H1 (cell line): ENCODE data around the gene MYO16. TPM values are rescaled to one million over a fixed set of nuclear protein-coding genes. Genes with fewer than 3 reads are reported as not detected.
A peak's percentile ranks its signal among the peaks of the same experiment; 100 is the strongest.

Source experiments
- CTCF ChIA-PET: fragments of 300-600 bp; sonication (Branson Sonifier 250); formaldehyde crosslinking; loops from one replicate; lab custom pipeline; 2021; ENCODE audit not compliant: partially characterized antibody; lab: Charles Lee
- POLR2A ChIA-PET: fragments of 300-600 bp; sonication (Branson Sonifier 250); formaldehyde crosslinking; loops from one replicate; lab custom pipeline; 2021; ENCODE audit warnings: inconsistent platforms; ENCODE audit not compliant: partially characterized antibody; lab: Charles Lee
- DNase-seq, 2 experiments: peaks; one replicate each; pipeline versions ENCODE4 v3.0.0 to v3.0.0-alpha.2; 2010 to 2022; ENCODE audit warnings: low spot score in 2 of 2, low read depth in 1 of 2, mixed read lengths in 1 of 2
- FAIRE-seq: peaks from 2 replicates; lab custom pipeline; 2011; peaks lifted over from hg19 to GRCh38; lab: Jason Lieb, UNC
- H2AFZ ChIP-seq: 2 replicates; pipeline ENCODE4 v1.8.1; 2012; ENCODE audit warnings: low read length, inconsistent platforms
- H2AK5ac ChIP-seq: 2 replicates; pipeline ENCODE4 v1.6.1; 2013; ENCODE audit warnings: low read depth, low read length
- H2BK120ac ChIP-seq: replicated peaks from 2 replicates; pipeline ENCODE3; 2013; ENCODE audit warnings: low read depth, low read length, inconsistent platforms
- H2BK12ac ChIP-seq: 2 replicates; pipeline ENCODE4 v1.6.1; 2013; ENCODE audit warnings: low read depth, low read length
- H2BK15ac ChIP-seq: 2 replicates; pipeline ENCODE4 v1.6.1; 2013; ENCODE audit warnings: low read length
- H2BK20ac ChIP-seq: 2 replicates; pipeline ENCODE4 v1.6.1; 2013; ENCODE audit warnings: low read length
- H2BK5ac ChIP-seq: 2 replicates; pipeline ENCODE4 v1.6.1; 2013; ENCODE audit warnings: low read depth, low read length
- H3K14ac ChIP-seq: 2 replicates; pipeline ENCODE4 v1.6.1; 2013; ENCODE audit warnings: inconsistent platforms; ENCODE audit not compliant: insufficient read length
- H3K18ac ChIP-seq: 2 replicates; pipeline ENCODE4 v1.6.1; 2013; ENCODE audit warnings: low read length; ENCODE audit errors: extremely low read depth
- H3K23ac ChIP-seq: 2 replicates; pipeline ENCODE4 v1.6.1; 2013; ENCODE audit warnings: inconsistent platforms; ENCODE audit not compliant: insufficient read length
- H3K23me2 ChIP-seq: 2 replicates; pipeline ENCODE4 v1.6.1; 2013; ENCODE audit warnings: low read depth, low read length
- H3K27ac ChIP-seq: 2 replicates; pipeline ENCODE4 v1.6.1; 2011; ENCODE audit warnings: low read depth, low read length, inconsistent platforms
- H3K27me3 ChIP-seq, 4 experiments: replicated peaks in 1 of 4; 1 replicate in 1 of 4; 2 replicates in 3 of 4; pipeline versions ENCODE4 v1.6.1 to v1.8.1; 2011 to 2013; ENCODE audit warnings: low read length in 3 of 4, mild to moderate bottlenecking in 3 of 4, inconsistent platforms in 2 of 4, mixed read lengths in 2 of 4, moderate library complexity in 1 of 4; ENCODE audit not compliant: control insufficient read depth in 3 of 4, insufficient read depth in 3 of 4; ENCODE audit errors: extremely low read depth in 1 of 4
- H3K36me3 ChIP-seq, 4 experiments: 2 replicates each; pipeline versions ENCODE4 v1.6.1 to v1.8.1; 2011 to 2013; ENCODE audit warnings: mild to moderate bottlenecking in 4 of 4, low read length in 3 of 4, moderate library complexity in 2 of 4, control low read depth in 1 of 4, inconsistent platforms in 1 of 4; ENCODE audit not compliant: insufficient read depth in 4 of 4, control insufficient read depth in 2 of 4
- H3K4ac ChIP-seq: replicated peaks from 2 replicates; pipeline ENCODE3; 2013; ENCODE audit warnings: low read length, low read depth, mixed read lengths, inconsistent platforms; ENCODE audit not compliant: insufficient read length
- H3K4me1 ChIP-seq, 4 experiments: replicated peaks in 1 of 4; 1 replicate in 1 of 4; 2 replicates in 3 of 4; pipeline versions ENCODE4 v1.6.1 to v1.8.1; 2011 to 2013; ENCODE audit warnings: low read length in 3 of 4, inconsistent platforms in 2 of 4, mixed read lengths in 1 of 4; ENCODE audit not compliant: insufficient read depth in 4 of 4, control insufficient read depth in 3 of 4
- H3K4me2 ChIP-seq, 2 experiments: 2 replicates each; pipeline versions ENCODE4 v1.6.1 to v1.8.1; 2011 to 2013; ENCODE audit warnings: low read depth in 2 of 2, low read length in 2 of 2, control low read depth in 1 of 2, inconsistent platforms in 1 of 2, mild to moderate bottlenecking in 1 of 2; ENCODE audit not compliant: insufficient read depth in 1 of 2
- H3K4me3 ChIP-seq, 4 experiments: fragments of 200-600, 300-600 bp in 1 of 4; sonication (generic), shearing (Covaris generic), sonication (Bioruptor Twin) in 1 of 4; 2 replicates each; pipeline versions ENCODE4 v1.5.1 to v1.8.1; 2011 to 2016; ENCODE audit warnings: low read length in 4 of 4, low read depth in 3 of 4, control low read depth in 2 of 4, inconsistent platforms in 2 of 4, mild to moderate bottlenecking in 2 of 4, mixed read lengths in 1 of 4, moderate library complexity in 1 of 4; ENCODE audit not compliant: insufficient read depth in 2 of 4; ENCODE audit errors: extremely low read depth in 1 of 4
- H3K56ac ChIP-seq: replicated peaks from 2 replicates; pipeline ENCODE3; 2013; ENCODE audit warnings: low read depth, mild to moderate bottlenecking, mixed read lengths, low read length, inconsistent platforms; ENCODE audit not compliant: insufficient read length
- H3K79me1 ChIP-seq: 2 replicates; pipeline ENCODE4 v1.6.1; 2013; ENCODE audit warnings: low read depth, low read length, control low read depth
- H3K79me2 ChIP-seq, 2 experiments: 2 replicates each; pipeline versions ENCODE4 v1.6.1 to v1.8.1; 2012 to 2013; ENCODE audit warnings: low read length in 2 of 2, mild to moderate bottlenecking in 2 of 2, inconsistent platforms in 1 of 2; ENCODE audit not compliant: insufficient read depth in 2 of 2, control insufficient read depth in 1 of 2
- H3K9ac ChIP-seq, 4 experiments: replicated peaks in 1 of 4; 1 replicate in 1 of 4; 2 replicates in 3 of 4; pipeline versions ENCODE4 v1.6.1 to v1.8.1; 2011 to 2013; ENCODE audit warnings: low read depth in 3 of 4, low read length in 3 of 4, control low read depth in 2 of 4, mild to moderate bottlenecking in 2 of 4, moderate library complexity in 2 of 4, inconsistent platforms in 1 of 4; ENCODE audit errors: extremely low read depth in 1 of 4
- H3K9me3 ChIP-seq, 2 experiments: 2 replicates each; pipeline versions ENCODE4 v1.6.1 to v1.8.1; 2012 to 2013; ENCODE audit warnings: mild to moderate bottlenecking in 2 of 2, moderate library complexity in 2 of 2, control low read depth in 1 of 2, inconsistent platforms in 1 of 2, low read depth in 1 of 2, low read length in 1 of 2, mixed read lengths in 1 of 2; ENCODE audit not compliant: insufficient read depth in 2 of 2
- H4K20me1 ChIP-seq, 2 experiments: replicated peaks in 1 of 2; 2 replicates each; pipeline versions ENCODE3 to v1.8.1; 2011 to 2013; ENCODE audit warnings: inconsistent platforms in 2 of 2, low read length in 2 of 2, mild to moderate bottlenecking in 1 of 2; ENCODE audit not compliant: insufficient read depth in 2 of 2, control insufficient read depth in 1 of 2
- H4K5ac ChIP-seq: 2 replicates; pipeline ENCODE4 v1.6.1; 2013; ENCODE audit warnings: low read length, low read depth, mixed read lengths, inconsistent platforms; ENCODE audit not compliant: insufficient read length
- H4K8ac ChIP-seq: 2 replicates; pipeline ENCODE4 v1.8.0; 2013; ENCODE audit warnings: mild to moderate bottlenecking, moderate library complexity, low read length, inconsistent platforms; ENCODE audit not compliant: insufficient read depth; ENCODE audit errors: extremely low read depth
- H4K91ac ChIP-seq: replicated peaks from 2 replicates; pipeline ENCODE3; 2013; ENCODE audit warnings: low read length, mixed read lengths, inconsistent platforms; ENCODE audit not compliant: insufficient read length
- CTCF ChIP-seq, 3 experiments: IDR thresholded peaks; 1 replicate in 2 of 3; 2 replicates in 1 of 3; pipeline versions ENCODE4 v1.5.1 to v1.6.1; 2011; ENCODE audit warnings: low read length in 3 of 3, mild to moderate bottlenecking in 3 of 3, inconsistent platforms in 2 of 3, low read depth in 1 of 3, moderate library complexity in 1 of 3; ENCODE audit not compliant: insufficient read depth in 1 of 3; ENCODE audit errors: control extremely low read depth in 1 of 3
- E2F6 ChIP-seq: IDR thresholded peaks from 2 replicates; pipeline ENCODE4 v1.6.1; 2012; ENCODE audit warnings: inconsistent platforms
- KDM4A ChIP-seq: IDR thresholded peaks from one replicate; pipeline ENCODE4 v1.7.1; 2012; ENCODE audit warnings: low read depth, mild to moderate bottlenecking, moderate library complexity, low read length, inconsistent platforms; ENCODE audit not compliant: severe bottlenecking
- polyA plus RNA-seq, 7 experiments: library from polyadenylated mRNA; depleted of rRNA in 3 of 7; stranded (reverse) in 5 of 7; unstranded in 2 of 7; fragments of >200 nt in 5 of 7; fragments of 200-250 nt in 2 of 7; gene quantifications; 1 replicate in 5 of 7; 2 replicates in 1 of 7; 4 replicates in 1 of 7; pipeline versions ENCODE4 v1.2.1 to v1.2.3, GENCODE V29; 2011 to 2013; ENCODE audit warnings: missing spikeins in 2 of 7, mixed read lengths in 2 of 7
- total RNA-seq: library from RNA; stranded (reverse); fragmentation: NEBNext Ultra II Directional; extraction: Animal tissue kit (Norgen Biotek cat#: 25700); gene quantifications from 2 replicates; pipeline ENCODE4 v1.2.1, GENCODE V29; 2021

MYO16 gene
- total and polyA plus RNA-seq, 2 of the 8 experiments (the other 6 are each of a cell fraction or from before 2014, with no cell fraction given), result 0.02 to 0.22 TPM

GRCh38 chr13:108933061-108933460, 303.6 kb downstream of the MYO16 start:
- no peak overlapping the region for H2BK5ac ChIP-seq
- no peak overlapping the region for H2BK20ac ChIP-seq
- no peak overlapping the region for H4K91ac ChIP-seq
- H3K79me2 ChIP-seq, result no peaks in the 10 kb centered on the region
- no peak overlapping the region for H4K5ac ChIP-seq
- H3K23ac ChIP-seq, result no peak overlapping the region
- H2BK12ac ChIP-seq, result no peak overlapping the region
- H4K20me1 ChIP-seq, result no peaks in the 10 kb centered on the region
- no peak overlapping the region for H3K14ac ChIP-seq
- H3K27me3 ChIP-seq, result no peaks in the 10 kb centered on the region
- no peaks in the 10 kb centered on the region for H3K9me3 ChIP-seq
- H3K36me3 ChIP-seq, result no peaks in the 10 kb centered on the region
- FAIRE-seq, result no peak
- H2AFZ ChIP-seq, result 0 out of 2 replicates have a peak overlapping the region, but pooled peaks have one; percentile 31
- H3K79me1 ChIP-seq, result no peaks in the 10 kb centered on the region
- CTCF ChIA-PET, result interaction anchor here (1.6 kb wide), 1 partner anchor 18 kb away, joined by 5 read pairs; no protein-coding TSS in a partner anchor
- no peak overlapping the region for H2BK120ac ChIP-seq
- no peak overlapping the region for H3K4ac ChIP-seq
- H2AK5ac ChIP-seq, result no peak overlapping the region
- no peak for DNase-seq
- no peaks in the 10 kb centered on the region; the same call in 1 of the 2 replicates for H3K23me2 ChIP-seq
- H2BK15ac ChIP-seq, result no peak overlapping the region
- H3K56ac ChIP-seq, result no peak overlapping the region
- H3K18ac ChIP-seq, result no peak overlapping the region
- H4K8ac ChIP-seq, result no peak overlapping the region
- H3K9ac ChIP-seq, result no peak overlapping the region
- H3K4me3 ChIP-seq, result no peak overlapping the region
- peaks cover 0 to 4% (median 0%) of the 10 kb centered on the region in 4 experiments; a peak in 1 of 7 replicates for H3K4me1 ChIP-seq
- no peak for TF ChIP-seq CTCF (IDR thresholded peaks at IDR 0.05; ENCODE audit: control extremely low read depth in 1 of 3, insufficient read depth in 1 of 3, low read depth in 1 of 3, low read length in 3 of 3)
- no peak for TF ChIP-seq KDM4A
- TF ChIP-seq E2F6, result no peak
- POLR2A ChIA-PET, result no interaction called here
- H3K27ac ChIP-seq, result no peak overlapping the region
- H3K4me2 ChIP-seq, result no peak overlapping the region
